ENCODE data around the gene ATL3.

DNA sequence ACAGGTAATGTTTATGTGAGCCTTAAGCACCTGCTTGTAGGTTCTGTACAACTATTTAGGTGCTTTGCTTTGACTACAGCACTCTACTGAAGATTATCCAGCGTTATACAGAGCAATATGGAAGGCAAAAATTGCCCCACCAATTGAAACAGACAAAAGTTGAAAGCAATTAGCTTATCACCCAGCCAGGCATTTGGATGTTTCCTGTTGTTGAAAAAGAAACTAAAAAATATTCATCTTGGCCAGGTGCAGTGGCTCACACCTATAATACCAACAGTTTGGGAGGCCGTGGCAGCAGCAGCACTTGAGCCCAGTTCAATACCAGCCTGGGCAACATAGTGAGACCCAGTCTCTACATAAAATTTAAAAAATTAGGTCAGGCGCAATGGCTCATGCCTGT, 18.5 kb downstream of the ATL3 start:
- TF ChIP-seq, protein P1, sequence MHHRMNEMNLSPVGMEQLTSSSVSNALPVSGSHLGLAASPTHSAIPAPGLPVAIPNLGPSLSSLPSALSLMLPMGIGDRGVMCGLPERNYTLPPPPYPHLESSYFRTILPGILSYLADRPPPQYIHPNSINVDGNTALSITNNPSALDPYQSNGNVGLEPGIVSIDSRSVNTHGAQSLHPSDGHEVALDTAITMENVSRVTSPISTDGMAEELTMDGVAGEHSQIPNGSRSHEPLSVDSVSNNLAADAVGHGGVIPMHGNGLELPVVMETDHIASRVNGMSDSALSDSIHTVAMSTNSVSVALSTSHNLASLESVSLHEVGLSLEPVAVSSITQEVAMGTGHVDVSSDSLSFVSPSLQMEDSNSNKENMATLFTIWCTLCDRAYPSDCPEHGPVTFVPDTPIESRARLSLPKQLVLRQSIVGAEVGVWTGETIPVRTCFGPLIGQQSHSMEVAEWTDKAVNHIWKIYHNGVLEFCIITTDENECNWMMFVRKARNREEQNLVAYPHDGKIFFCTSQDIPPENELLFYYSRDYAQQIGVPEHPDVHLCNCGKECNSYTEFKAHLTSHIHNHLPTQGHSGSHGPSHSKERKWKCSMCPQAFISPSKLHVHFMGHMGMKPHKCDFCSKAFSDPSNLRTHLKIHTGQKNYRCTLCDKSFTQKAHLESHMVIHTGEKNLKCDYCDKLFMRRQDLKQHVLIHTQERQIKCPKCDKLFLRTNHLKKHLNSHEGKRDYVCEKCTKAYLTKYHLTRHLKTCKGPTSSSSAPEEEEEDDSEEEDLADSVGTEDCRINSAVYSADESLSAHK (tag by site-specific recombination; IDR thresholded peaks at IDR 0.05): no peak
- TF ChIP-seq, protein P2, sequence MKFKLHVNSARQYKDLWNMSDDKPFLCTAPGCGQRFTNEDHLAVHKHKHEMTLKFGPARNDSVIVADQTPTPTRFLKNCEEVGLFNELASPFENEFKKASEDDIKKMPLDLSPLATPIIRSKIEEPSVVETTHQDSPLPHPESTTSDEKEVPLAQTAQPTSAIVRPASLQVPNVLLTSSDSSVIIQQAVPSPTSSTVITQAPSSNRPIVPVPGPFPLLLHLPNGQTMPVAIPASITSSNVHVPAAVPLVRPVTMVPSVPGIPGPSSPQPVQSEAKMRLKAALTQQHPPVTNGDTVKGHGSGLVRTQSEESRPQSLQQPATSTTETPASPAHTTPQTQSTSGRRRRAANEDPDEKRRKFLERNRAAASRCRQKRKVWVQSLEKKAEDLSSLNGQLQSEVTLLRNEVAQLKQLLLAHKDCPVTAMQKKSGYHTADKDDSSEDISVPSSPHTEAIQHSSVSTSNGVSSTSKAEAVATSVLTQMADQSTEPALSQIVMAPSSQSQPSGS (tag by site-specific recombination; IDR thresholded peaks at IDR 0.05; ENCODE audit: low read depth): no peak
- TF ChIP-seq, protein P3, sequence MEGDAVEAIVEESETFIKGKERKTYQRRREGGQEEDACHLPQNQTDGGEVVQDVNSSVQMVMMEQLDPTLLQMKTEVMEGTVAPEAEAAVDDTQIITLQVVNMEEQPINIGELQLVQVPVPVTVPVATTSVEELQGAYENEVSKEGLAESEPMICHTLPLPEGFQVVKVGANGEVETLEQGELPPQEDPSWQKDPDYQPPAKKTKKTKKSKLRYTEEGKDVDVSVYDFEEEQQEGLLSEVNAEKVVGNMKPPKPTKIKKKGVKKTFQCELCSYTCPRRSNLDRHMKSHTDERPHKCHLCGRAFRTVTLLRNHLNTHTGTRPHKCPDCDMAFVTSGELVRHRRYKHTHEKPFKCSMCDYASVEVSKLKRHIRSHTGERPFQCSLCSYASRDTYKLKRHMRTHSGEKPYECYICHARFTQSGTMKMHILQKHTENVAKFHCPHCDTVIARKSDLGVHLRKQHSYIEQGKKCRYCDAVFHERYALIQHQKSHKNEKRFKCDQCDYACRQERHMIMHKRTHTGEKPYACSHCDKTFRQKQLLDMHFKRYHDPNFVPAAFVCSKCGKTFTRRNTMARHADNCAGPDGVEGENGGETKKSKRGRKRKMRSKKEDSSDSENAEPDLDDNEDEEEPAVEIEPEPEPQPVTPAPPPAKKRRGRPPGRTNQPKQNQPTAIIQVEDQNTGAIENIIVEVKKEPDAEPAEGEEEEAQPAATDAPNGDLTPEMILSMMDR (tag by site-specific recombination; IDR thresholded peaks at IDR 0.05): no peak
- no peak for TF ChIP-seq ZFP3 (tag by site-specific recombination; IDR thresholded peaks at IDR 0.05; ENCODE audit: low read depth)
- no peak for TF ChIP-seq ZNF514 (tag by site-specific recombination; IDR thresholded peaks at IDR 0.05)
- no peak for TF ChIP-seq ZNF529 (tag by site-specific recombination; IDR thresholded peaks at IDR 0.05; ENCODE audit: insufficient replicate concordance)
- no peak for TF ChIP-seq RBAK (tag by site-specific recombination; IDR thresholded peaks at IDR 0.05)
- TF ChIP-seq YY1 (tag by site-specific recombination; IDR thresholded peaks at IDR 0.05): no peak
- TF ChIP-seq, protein P4, sequence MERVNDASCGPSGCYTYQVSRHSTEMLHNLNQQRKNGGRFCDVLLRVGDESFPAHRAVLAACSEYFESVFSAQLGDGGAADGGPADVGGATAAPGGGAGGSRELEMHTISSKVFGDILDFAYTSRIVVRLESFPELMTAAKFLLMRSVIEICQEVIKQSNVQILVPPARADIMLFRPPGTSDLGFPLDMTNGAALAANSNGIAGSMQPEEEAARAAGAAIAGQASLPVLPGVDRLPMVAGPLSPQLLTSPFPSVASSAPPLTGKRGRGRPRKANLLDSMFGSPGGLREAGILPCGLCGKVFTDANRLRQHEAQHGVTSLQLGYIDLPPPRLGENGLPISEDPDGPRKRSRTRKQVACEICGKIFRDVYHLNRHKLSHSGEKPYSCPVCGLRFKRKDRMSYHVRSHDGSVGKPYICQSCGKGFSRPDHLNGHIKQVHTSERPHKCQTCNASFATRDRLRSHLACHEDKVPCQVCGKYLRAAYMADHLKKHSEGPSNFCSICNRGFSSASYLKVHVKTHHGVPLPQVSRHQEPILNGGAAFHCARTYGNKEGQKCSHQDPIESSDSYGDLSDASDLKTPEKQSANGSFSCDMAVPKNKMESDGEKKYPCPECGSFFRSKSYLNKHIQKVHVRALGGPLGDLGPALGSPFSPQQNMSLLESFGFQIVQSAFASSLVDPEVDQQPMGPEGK (tag by site-specific recombination; IDR thresholded peaks at IDR 0.05): no peak
- no peak for TF ChIP-seq ZNF629 (tag by site-specific recombination; IDR thresholded peaks at IDR 0.05)
- TF ChIP-seq, protein P5, sequence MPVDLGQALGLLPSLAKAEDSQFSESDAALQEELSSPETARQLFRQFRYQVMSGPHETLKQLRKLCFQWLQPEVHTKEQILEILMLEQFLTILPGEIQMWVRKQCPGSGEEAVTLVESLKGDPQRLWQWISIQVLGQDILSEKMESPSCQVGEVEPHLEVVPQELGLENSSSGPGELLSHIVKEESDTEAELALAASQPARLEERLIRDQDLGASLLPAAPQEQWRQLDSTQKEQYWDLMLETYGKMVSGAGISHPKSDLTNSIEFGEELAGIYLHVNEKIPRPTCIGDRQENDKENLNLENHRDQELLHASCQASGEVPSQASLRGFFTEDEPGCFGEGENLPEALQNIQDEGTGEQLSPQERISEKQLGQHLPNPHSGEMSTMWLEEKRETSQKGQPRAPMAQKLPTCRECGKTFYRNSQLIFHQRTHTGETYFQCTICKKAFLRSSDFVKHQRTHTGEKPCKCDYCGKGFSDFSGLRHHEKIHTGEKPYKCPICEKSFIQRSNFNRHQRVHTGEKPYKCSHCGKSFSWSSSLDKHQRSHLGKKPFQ (tag by site-specific recombination; IDR thresholded peaks at IDR 0.05): no peak
- TF ChIP-seq HOXC10 (CRISPR knock-in tag; IDR thresholded peaks at IDR 0.05): no peak
